ENCODE results near the gene MRPS25. TPM values are rescaled to one million over a fixed set of nuclear protein-coding genes. Genes with fewer than 3 reads are reported as not detected.

The MRPS25 gene
- total RNA-seq, 2 experiments from 2014 or later: 59.9 to 60.2 TPM

DNA sequence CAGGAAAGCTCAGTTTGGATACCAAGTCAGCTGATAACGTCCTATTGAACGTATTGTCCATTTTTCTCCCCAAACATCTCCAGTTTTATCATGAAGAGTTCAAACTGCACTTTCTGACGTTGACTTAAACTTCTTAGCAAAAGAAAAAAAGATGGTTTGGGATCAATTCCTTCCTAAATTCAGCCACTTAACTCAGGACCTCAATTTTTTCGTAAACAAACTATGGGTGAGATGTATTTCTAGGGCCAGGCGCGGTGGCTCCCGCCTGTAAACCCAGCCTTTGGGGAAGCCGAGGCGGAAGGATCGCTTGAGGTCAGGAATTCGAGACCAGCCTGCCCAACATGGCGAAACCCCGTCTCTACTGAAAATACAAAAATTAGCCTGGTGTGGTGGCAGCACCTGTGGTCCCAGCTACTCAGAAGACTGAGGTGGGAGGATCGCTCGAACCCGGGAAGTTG lies 464 bp upstream of the MRPS25 start:
- Histone ChIP-seq H3K4me3 (ENCODE audit: low read length) (peak overlapping the region; percentile 88), H3K27me3 (ENCODE audit: control insufficient read depth in 1 of 2, insufficient read depth in 2 of 2, low read length in 2 of 2) (no peaks in the 10 kb centered on the region), H3K27ac (ENCODE audit: low read depth in 1 of 2, low read length in 2 of 2) (no peak overlapping the region), H3K9me3 (ENCODE audit: control insufficient read depth in 1 of 2, insufficient read depth in 1 of 2, low read length in 2 of 2) (no peaks in the 10 kb centered on the region), H3K4me1 (ENCODE audit: insufficient read depth, low read length) (peaks cover 28% of the 10 kb centered on the region), H3K36me3 (ENCODE audit: insufficient read depth, low read length) (no peaks in the 10 kb centered on the region)
- intact Hi-C loops (cut with DNase I, micrococcal nuclease): loop anchor here (1.0 to 10.0 kb wide), 4 partner anchors 33 to 941 kb away; partner anchors contain the start of genes CCDC174 (in 1 of the 2), CHCHD4 (in 1 of the 2) and TMEM43 (in 1 of the 2)
- TF ChIP-seq, protein P1, sequence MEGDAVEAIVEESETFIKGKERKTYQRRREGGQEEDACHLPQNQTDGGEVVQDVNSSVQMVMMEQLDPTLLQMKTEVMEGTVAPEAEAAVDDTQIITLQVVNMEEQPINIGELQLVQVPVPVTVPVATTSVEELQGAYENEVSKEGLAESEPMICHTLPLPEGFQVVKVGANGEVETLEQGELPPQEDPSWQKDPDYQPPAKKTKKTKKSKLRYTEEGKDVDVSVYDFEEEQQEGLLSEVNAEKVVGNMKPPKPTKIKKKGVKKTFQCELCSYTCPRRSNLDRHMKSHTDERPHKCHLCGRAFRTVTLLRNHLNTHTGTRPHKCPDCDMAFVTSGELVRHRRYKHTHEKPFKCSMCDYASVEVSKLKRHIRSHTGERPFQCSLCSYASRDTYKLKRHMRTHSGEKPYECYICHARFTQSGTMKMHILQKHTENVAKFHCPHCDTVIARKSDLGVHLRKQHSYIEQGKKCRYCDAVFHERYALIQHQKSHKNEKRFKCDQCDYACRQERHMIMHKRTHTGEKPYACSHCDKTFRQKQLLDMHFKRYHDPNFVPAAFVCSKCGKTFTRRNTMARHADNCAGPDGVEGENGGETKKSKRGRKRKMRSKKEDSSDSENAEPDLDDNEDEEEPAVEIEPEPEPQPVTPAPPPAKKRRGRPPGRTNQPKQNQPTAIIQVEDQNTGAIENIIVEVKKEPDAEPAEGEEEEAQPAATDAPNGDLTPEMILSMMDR (IDR thresholded peaks at IDR 0.05): no peak
- Mint-ChIP-seq H3K27ac (peak overlapping the region; percentile 92), H3K4me1 (ENCODE audit: low read depth) (peaks cover 27% of the 10 kb centered on the region), H3K4me3 (peak overlapping the region; percentile 98), H3K36me3 (ENCODE audit: low read depth) (peaks cover 26% of the 10 kb centered on the region), H3K9me3 (no peaks in the 10 kb centered on the region), H3K27me3 (no peaks in the 10 kb centered on the region)
- ATAC-seq (ENCODE audit: poor library complexity) (no peak), DNase-seq (no peak)
- ChIA-PET CTCF (interaction anchor here (0.7 to 2.1 kb wide), 5 partner anchors 14 to 115 kb away, joined by 3 to 8 read pairs (median 3); no protein-coding TSS in a partner anchor), POLR2A (interaction anchor here (0.6 to 2.8 kb wide), 12 partner anchors 10 to 887 kb away, joined by 3 to 31 read pairs (median 4); partner anchors contain the start of genes CAPN7, CCDC174, LSM3 and NR2C2)

DNA sequence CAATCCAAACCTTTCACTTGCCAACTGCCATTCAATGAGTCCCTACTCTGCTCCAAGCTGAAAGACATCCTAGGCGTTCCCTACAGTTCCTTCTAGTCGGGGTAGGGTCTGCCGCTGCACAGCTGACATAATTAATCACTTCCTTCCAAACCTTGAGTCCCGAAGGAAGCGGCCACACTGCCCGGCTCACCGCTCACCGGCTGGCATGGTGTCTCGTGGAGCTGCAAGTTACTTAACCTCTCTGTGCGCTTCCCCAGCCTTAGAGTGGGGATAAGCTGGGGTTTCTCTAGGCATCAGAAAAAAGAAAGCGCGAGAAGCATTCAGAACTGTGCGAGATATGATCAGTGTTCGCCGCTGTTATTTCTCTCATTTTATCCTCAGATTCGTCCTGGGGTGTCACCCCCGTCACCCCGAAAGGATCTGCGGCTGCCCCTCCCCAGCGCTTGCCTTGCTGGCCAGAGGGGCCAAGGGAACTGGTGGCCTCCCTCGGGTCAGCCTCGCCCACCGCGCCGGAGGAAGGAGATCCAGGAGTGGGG lies 748 bp downstream of the MRPS25 start:
- H3K4me1 ChIP-seq (ENCODE audit: insufficient read depth, low read length): peaks cover 32% of the 10 kb centered on the region
- Mint-ChIP-seq H3K4me3 (peak overlapping the region; percentile 98), H3K27ac (peak overlapping the region; percentile 92), H3K27me3 (no peaks in the 10 kb centered on the region), H3K9me3 (no peaks in the 10 kb centered on the region), H3K36me3 (ENCODE audit: low read depth) (peaks cover 27% of the 10 kb centered on the region), H3K4me1 (ENCODE audit: low read depth) (peaks cover 32% of the 10 kb centered on the region)
- peaks cover 3% of the 10 kb centered on the region for H3K36me3 ChIP-seq (ENCODE audit: insufficient read depth, low read length)
- intact Hi-C loops (cut with DNase I, micrococcal nuclease): loop anchor here in 1 of 2 experiments (10.0 kb wide), 2 partner anchors 410 to 940 kb away; partner anchors contain the start of genes CCDC174, CHCHD4 and TMEM43
- CTCF ChIA-PET: interaction anchor here (1.1 to 2.1 kb wide), 2 partner anchors 13 to 26 kb away, joined by 3 to 8 read pairs; no protein-coding TSS in a partner anchor
- H3K9me3 ChIP-seq (ENCODE audit: control insufficient read depth in 1 of 2, insufficient read depth in 1 of 2, low read length in 2 of 2): no peaks in the 10 kb centered on the region
- ATAC-seq (ENCODE audit: poor library complexity) (peak; percentile 11), DNase-seq (peak in 6 of 14 experiments; percentile 3 to 40 (median 14))
- peak overlapping the region; percentile 61 to 77 for H3K27ac ChIP-seq (ENCODE audit: low read depth in 1 of 2, low read length in 2 of 2)
- POLR2A ChIA-PET: interaction anchor here (0.7 to 2.8 kb wide), 13 partner anchors 9 to 889 kb away, joined by 3 to 31 read pairs (median 4); partner anchors contain the start of genes CAPN7, CCDC174, LSM3 and NR2C2
- H3K27me3 ChIP-seq (ENCODE audit: control insufficient read depth in 1 of 2, insufficient read depth in 2 of 2, low read length in 2 of 2): no peaks in the 10 kb centered on the region
- TF ChIP-seq, protein P1 (IDR thresholded peaks at IDR 0.05): no peak
- H3K4me3 ChIP-seq (ENCODE audit: low read length): peak overlapping the region; percentile 88

DNA sequence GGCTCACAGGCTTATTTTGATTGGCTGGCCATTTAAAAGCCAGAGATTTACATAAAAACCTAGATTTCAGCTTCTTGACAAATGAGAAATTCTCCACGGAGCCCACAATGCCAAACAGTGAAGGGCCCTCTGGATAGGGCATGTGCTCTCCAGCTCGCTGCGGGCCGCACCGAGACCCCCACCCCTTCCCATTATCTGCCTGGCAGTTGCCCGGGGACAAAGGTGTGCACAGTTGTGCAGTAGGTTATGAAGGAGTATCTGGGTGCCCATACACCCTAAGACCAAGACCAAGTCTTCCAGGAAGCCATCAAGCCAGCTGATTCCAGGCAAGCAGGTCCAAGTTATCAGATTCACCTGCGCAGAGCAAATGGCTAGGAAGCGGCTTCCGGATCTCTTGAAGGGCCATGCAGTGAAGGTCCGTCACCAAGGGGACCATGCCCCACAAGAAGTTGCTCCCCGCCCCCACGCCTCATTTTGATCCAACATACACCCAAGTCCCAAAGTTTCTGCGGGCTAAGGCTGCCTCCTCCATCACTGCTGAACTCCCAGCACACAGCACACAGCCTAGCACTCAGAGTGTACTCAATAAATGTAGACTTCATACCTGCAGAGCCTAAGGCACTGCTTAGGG lies 1.3 kb downstream of the MRPS25 start:
- H3K36me3 Mint-ChIP-seq (ENCODE audit: low read depth): peaks cover 27% of the 10 kb centered on the region
- DNase-seq: no peak
- POLR2A ChIA-PET: interaction anchor here (1.1 to 2.8 kb wide), 4 partner anchors 36 to 885 kb away, joined by 3 to 31 read pairs (median 12); partner anchors contain the start of genes CCDC174, LSM3, RBSN and XPC
- H3K4me1 ChIP-seq (ENCODE audit: insufficient read depth, low read length): peaks cover 32% of the 10 kb centered on the region
- no peaks in the 10 kb centered on the region for H3K27me3 Mint-ChIP-seq
- ATAC-seq (ENCODE audit: poor library complexity): no peak
- H3K27me3 ChIP-seq (ENCODE audit: control insufficient read depth in 1 of 2, insufficient read depth in 2 of 2, low read length in 2 of 2): no peaks in the 10 kb centered on the region
- H3K4me3 Mint-ChIP-seq: peak overlapping the region; percentile 98
- peaks cover 8% of the 10 kb centered on the region for H3K36me3 ChIP-seq (ENCODE audit: insufficient read depth, low read length)
- H3K27ac Mint-ChIP-seq: peak overlapping the region; percentile 92
- TF ChIP-seq, protein P1 (IDR thresholded peaks at IDR 0.05): no peak
- peaks cover 32% of the 10 kb centered on the region for H3K4me1 Mint-ChIP-seq (ENCODE audit: low read depth)
- H3K4me3 ChIP-seq (ENCODE audit: low read length): peak overlapping the region; percentile 88
- H3K9me3 Mint-ChIP-seq: no peaks in the 10 kb centered on the region
- no peaks in the 10 kb centered on the region for H3K9me3 ChIP-seq (ENCODE audit: control insufficient read depth in 1 of 2, insufficient read depth in 1 of 2, low read length in 2 of 2)
- intact Hi-C loops (cut with DNase I, micrococcal nuclease): loop anchor here in 1 of 2 experiments (10.0 kb wide), 2 partner anchors 409 to 939 kb away; partner anchors contain the start of genes CCDC174, CHCHD4 and TMEM43
- CTCF ChIA-PET: interaction anchor here (2.1 kb wide), 1 partner anchor 13 kb away, joined by 8 read pairs; no protein-coding TSS in a partner anchor
- H3K27ac ChIP-seq (ENCODE audit: low read depth in 1 of 2, low read length in 2 of 2): no peak overlapping the region
